BLaER1 treated with 17β-estradiol and CSF1 and Interleukin-3, amounts not matched to agents 10 nM and 100 nM (cell line): Measurements from ENCODE around the gene ADAMTS16.

Source experiments
- H3K27ac ChIP-seq, 11 experiments: shearing (Covaris generic); formaldehyde crosslinking; 2 replicates each; pipeline ENCODE4 v1.8.1; 2022
- H3K27me3 ChIP-seq, 11 experiments: shearing (Covaris generic); formaldehyde crosslinking; 2 replicates each; pipeline ENCODE4 v1.8.1; 2022
- H3K36me3 ChIP-seq, 11 experiments: shearing (Covaris generic); formaldehyde crosslinking; 2 replicates each; pipeline ENCODE4 v1.8.1; 2022
- H3K4me1 ChIP-seq, 10 experiments: shearing (Covaris generic); formaldehyde crosslinking; 2 replicates each; pipeline ENCODE4 v1.8.1; 2022
- H3K4me2 ChIP-seq, 11 experiments: shearing (Covaris generic); formaldehyde crosslinking; 2 replicates each; pipeline ENCODE4 v1.8.1; 2022
- H3K4me3 ChIP-seq, 10 experiments: shearing (Covaris generic); formaldehyde crosslinking; 2 replicates each; pipeline ENCODE4 v1.8.1; 2022
- H3K9ac ChIP-seq, 11 experiments: shearing (Covaris generic); formaldehyde crosslinking; 2 replicates each; pipeline ENCODE4 v1.8.1; 2022
- H3K9me3 ChIP-seq, 11 experiments: shearing (Covaris generic); formaldehyde crosslinking; replicated peaks in 1 of 11; 2 replicates each; pipeline ENCODE4 v1.8.1; 2022
- H4K20me1 ChIP-seq, 11 experiments: shearing (Covaris generic); formaldehyde crosslinking; 2 replicates each; pipeline ENCODE4 v1.8.1; 2022
- Cebpa-rat ChIP-seq, 11 experiments: shearing (Covaris generic); IDR thresholded peaks; 2 replicates each; pipeline ENCODE4 v1.8.1; 2022

ADAMTS16 gene

GRCh38 chr5:5178136-5178535, 38.0 kb downstream of the ADAMTS16 start:
- no peaks in the 10 kb centered on the region; a peak in 1 of 20 replicates for H3K4me1 ChIP-seq
- no peak for TF ChIP-seq Cebpa-rat (IDR thresholded peaks at IDR 0.05)
- no peak overlapping the region for H3K27ac ChIP-seq
- H3K9ac ChIP-seq = no peak overlapping the region
- no peaks in the 10 kb centered on the region for H4K20me1 ChIP-seq
- peaks cover 0 to 16% (median 8%) of the 10 kb centered on the region in 11 experiments; a peak in 12 of 22 replicates for H3K9me3 ChIP-seq
- H3K4me2 ChIP-seq = no peak overlapping the region
- H3K36me3 ChIP-seq = no peaks in the 10 kb centered on the region
- no peak overlapping the region for H3K4me3 ChIP-seq
- H3K27me3 ChIP-seq = no peaks in the 10 kb centered on the region

GRCh38 chr5:5178580-5178979, 38.5 kb downstream of the ADAMTS16 start:
- Histone ChIP-seq H3K4me2 (no peak overlapping the region), H3K36me3 (no peaks in the 10 kb centered on the region), H3K4me3 (no peak overlapping the region), H3K9me3 (peaks cover 0 to 13% (median 8%) of the 10 kb centered on the region in 11 experiments; a peak in 11 of 22 replicates), H3K27me3 (no peaks in the 10 kb centered on the region), H3K27ac (no peak overlapping the region), H4K20me1 (no peaks in the 10 kb centered on the region), H3K9ac (no peak overlapping the region), H3K4me1 (no peaks in the 10 kb centered on the region; a peak in 1 of 20 replicates)
- no peak for TF ChIP-seq Cebpa-rat (IDR thresholded peaks at IDR 0.05)

GRCh38 chr5:5179079-5179478, 38.9 kb downstream of the ADAMTS16 start:
- TF ChIP-seq Cebpa-rat (IDR thresholded peaks at IDR 0.05) = no peak
- H3K9ac ChIP-seq = no peak overlapping the region
- H3K27ac ChIP-seq = no peak overlapping the region

GRCh38 chr5:5179597-5179996, 39.5 kb downstream of the ADAMTS16 start:
- Histone ChIP-seq H3K27ac (no peak overlapping the region), H3K4me3 (no peak overlapping the region), H3K9me3 (peaks cover 0 to 13% (median 7%) of the 10 kb centered on the region in 11 experiments; a peak in 8 of 22 replicates), H4K20me1 (no peaks in the 10 kb centered on the region), H3K27me3 (no peaks in the 10 kb centered on the region), H3K4me2 (no peak overlapping the region), H3K4me1 (no peaks in the 10 kb centered on the region; a peak in 1 of 20 replicates), H3K36me3 (no peaks in the 10 kb centered on the region), H3K9ac (no peak overlapping the region)
- no peak for TF ChIP-seq Cebpa-rat (IDR thresholded peaks at IDR 0.05)

More at GRCh38 chr5:5179079-5179478, 38.9 kb downstream of the ADAMTS16 start:
- Histone ChIP-seq H3K4me3 (no peak overlapping the region), H4K20me1 (no peaks in the 10 kb centered on the region), H3K27me3 (no peaks in the 10 kb centered on the region), H3K36me3 (no peaks in the 10 kb centered on the region), H3K4me1 (no peaks in the 10 kb centered on the region; a peak in 1 of 20 replicates), H3K4me2 (no peak overlapping the region), H3K9me3 (peaks cover 0 to 13% (median 8%) of the 10 kb centered on the region in 11 experiments; a peak in 9 of 22 replicates)

GRCh38 chr5:5181650-5182324, 41.7 kb downstream of the ADAMTS16 start:
- H3K4me3 ChIP-seq = no peak overlapping the region
- TF ChIP-seq Cebpa-rat (IDR thresholded peaks at IDR 0.05) = no peak
- H3K4me1 ChIP-seq = no peaks in the 10 kb centered on the region; a peak in 1 of 20 replicates
- H3K27me3 ChIP-seq = no peaks in the 10 kb centered on the region
- H3K36me3 ChIP-seq = no peaks in the 10 kb centered on the region
- H3K9me3 ChIP-seq = no peaks in the 10 kb centered on the region
- H3K9ac ChIP-seq = no peak overlapping the region
- no peak overlapping the region for H3K27ac ChIP-seq
- H4K20me1 ChIP-seq = no peaks in the 10 kb centered on the region
- no peak overlapping the region for H3K4me2 ChIP-seq

- no peaks in the 10 kb centered on the region for H3K9me3 ChIP-seq
- H3K27ac ChIP-seq = no peak overlapping the region
- peak overlapping the region in 2 of 11 experiments; percentile 0 to 36; a peak in 1 of 22 replicates for H3K4me2 ChIP-seq
- no peaks in the 10 kb centered on the region for H3K27me3 ChIP-seq
- H3K36me3 ChIP-seq = no peaks in the 10 kb centered on the region
- H3K4me3 ChIP-seq = no peak overlapping the region
- no peaks in the 10 kb centered on the region for H4K20me1 ChIP-seq
- no peak overlapping the region for H3K9ac ChIP-seq
- no peak for TF ChIP-seq Cebpa-rat (IDR thresholded peaks at IDR 0.05)
- no peaks in the 10 kb centered on the region; a peak in 1 of 20 replicates for H3K4me1 ChIP-seq
Measured at GRCh38 chr5:5182508-5183188, 42.5 kb downstream of the ADAMTS16 start.

- no peak for TF ChIP-seq Cebpa-rat (IDR thresholded peaks at IDR 0.05)
- H3K27me3 ChIP-seq = no peaks in the 10 kb centered on the region
- H3K9ac ChIP-seq = no peak overlapping the region
- H3K27ac ChIP-seq = no peak overlapping the region
- no peaks in the 10 kb centered on the region for H4K20me1 ChIP-seq
- no peak overlapping the region for H3K4me3 ChIP-seq
- H3K4me2 ChIP-seq = peak overlapping the region in 2 of 11 experiments; percentile 0 to 36; a peak in 1 of 22 replicates
- H3K36me3 ChIP-seq = no peaks in the 10 kb centered on the region
- no peaks in the 10 kb centered on the region for H3K9me3 ChIP-seq
- H3K4me1 ChIP-seq = no peaks in the 10 kb centered on the region; a peak in 1 of 20 replicates
Measured at GRCh38 chr5:5183189-5183699, 43.1 kb downstream of the ADAMTS16 start.

- no peak overlapping the region for H3K4me2 ChIP-seq
- TF ChIP-seq Cebpa-rat (IDR thresholded peaks at IDR 0.05) = no peak
- no peak overlapping the region for H3K9ac ChIP-seq
- H3K27ac ChIP-seq = no peak overlapping the region
- no peaks in the 10 kb centered on the region for H3K27me3 ChIP-seq
- no peaks in the 10 kb centered on the region for H3K36me3 ChIP-seq
- H3K4me1 ChIP-seq = no peaks in the 10 kb centered on the region; a peak in 1 of 20 replicates
- H3K4me3 ChIP-seq = no peak overlapping the region
- no peaks in the 10 kb centered on the region for H3K9me3 ChIP-seq
- H4K20me1 ChIP-seq = no peaks in the 10 kb centered on the region
Measured at GRCh38 chr5:5183933-5184332, 43.8 kb downstream of the ADAMTS16 start.

GRCh38 chr5:5188376-5189050, 48.4 kb downstream of the ADAMTS16 start:
- Histone ChIP-seq H4K20me1 (no peaks in the 10 kb centered on the region), H3K4me3 (no peak overlapping the region), H3K4me2 (no peak overlapping the region), H3K36me3 (no peaks in the 10 kb centered on the region), H3K4me1 (peaks cover 6 to 14% (median 10%) of the 10 kb centered on the region in 10 experiments; a peak in 15 of 20 replicates), H3K9me3 (no peaks in the 10 kb centered on the region), H3K9ac (no peak overlapping the region), H3K27me3 (no peaks in the 10 kb centered on the region), H3K27ac (no peak overlapping the region)
- TF ChIP-seq Cebpa-rat (IDR thresholded peaks at IDR 0.05) = no peak
